Astrocyte of the spinal cord (primary cell): ENCODE data around the gene MKNK1.

Source experiments
- DNase-seq: peaks from one replicate; pipeline ENCODE4 v3.0.0; 2011; ENCODE audit warnings: low read depth, low spot score
- H3K4me3 ChIP-seq: 2 replicates; pipeline ENCODE4 v1.5.1; 2011; ENCODE audit warnings: low read depth, mild to moderate bottlenecking, low read length, moderate library complexity
- CTCF ChIP-seq: IDR thresholded peaks from 2 replicates; pipeline ENCODE4 v1.5.1; 2012; ENCODE audit warnings: low read depth, mild to moderate bottlenecking, low read length, inconsistent platforms
- in situ Hi-C: cut with HindIII; loops from 2 replicates; pipeline ENCODE4 v1.10.0; 2017; ENCODE audit warnings: low sequenced_read_pairs

MKNK1 gene

GRCh38 chr1:46585312-46585938 lies 18.6 kb downstream of the MKNK1 start:
- in situ Hi-C loops, result no loop called here
- no peak overlapping the region for H3K4me3 ChIP-seq
- no peak for TF ChIP-seq CTCF
- DNase-seq, result no peak

- TF ChIP-seq CTCF, result no peak
- H3K4me3 ChIP-seq, result no peak overlapping the region
- in situ Hi-C loops, result no loop called here
- no peak for DNase-seq
Measured at GRCh38 chr1:46583494-46583893, 20.6 kb downstream of the MKNK1 start.

GRCh38 chr1:46582972-46583371 lies 21.1 kb downstream of the MKNK1 start:
- no peak for TF ChIP-seq CTCF
- in situ Hi-C loops, result no loop called here
- H3K4me3 ChIP-seq, result no peak overlapping the region
- DNase-seq, result no peak

GRCh38 chr1:46581681-46582455 lies 22.2 kb downstream of the MKNK1 start:
- no peak overlapping the region for H3K4me3 ChIP-seq
- DNase-seq, result peak; percentile 12
- TF ChIP-seq CTCF, result no peak
- in situ Hi-C loops, result no loop called here

GRCh38 chr1:46580140-46580903 lies 23.7 kb downstream of the MKNK1 start:
- DNase-seq, result no peak
- in situ Hi-C loops, result no loop called here
- H3K4me3 ChIP-seq, result no peak overlapping the region
- no peak for TF ChIP-seq CTCF

- in situ Hi-C loops, result no loop called here
- no peak for TF ChIP-seq CTCF
- H3K4me3 ChIP-seq, result no peak overlapping the region
- no peak for DNase-seq
Measured at GRCh38 chr1:46577671-46578070, 26.4 kb downstream of the MKNK1 start.
